ENCODE data around the gene TENM3.

The TENM3 gene

DNA sequence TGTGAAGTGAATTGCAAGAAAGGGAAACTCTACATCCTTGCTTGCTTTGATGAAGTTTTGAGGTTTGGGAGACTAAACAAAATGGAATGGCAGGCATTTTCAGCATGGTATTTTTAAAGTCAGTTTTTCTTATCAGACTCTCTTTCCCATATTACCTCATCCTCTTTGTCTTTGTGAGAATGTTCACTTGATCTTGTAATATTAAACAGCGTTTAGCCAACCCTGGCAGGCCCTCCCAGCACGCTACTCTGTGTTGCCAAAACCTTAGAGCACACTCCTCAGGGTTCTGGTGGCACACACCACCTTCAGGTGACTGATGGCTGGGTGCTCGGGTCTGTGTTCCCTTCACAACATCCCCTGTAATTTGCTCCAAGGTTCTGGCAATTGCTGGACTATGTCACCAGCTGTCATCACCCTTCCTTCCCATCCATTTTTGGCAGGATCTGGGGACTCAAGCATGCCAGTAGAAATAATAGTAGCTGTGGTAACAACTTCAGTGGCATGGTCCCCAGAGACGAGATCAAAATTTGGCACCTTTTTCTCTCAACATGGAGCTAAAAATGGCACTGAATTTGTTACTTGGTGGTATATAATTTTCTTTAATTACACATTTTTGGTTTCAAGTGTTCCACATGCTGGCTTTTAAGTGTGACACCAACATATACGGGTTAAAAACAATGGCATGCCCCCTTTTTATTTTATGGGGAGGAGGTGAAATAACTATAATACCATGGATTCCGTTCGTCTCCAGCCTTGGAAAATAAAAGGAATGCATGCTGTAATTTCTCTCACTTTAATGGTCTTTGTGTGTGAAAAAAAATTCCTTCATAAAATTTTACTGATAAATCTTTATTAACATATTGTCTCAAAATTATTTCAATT lies 400.8 kb downstream of the TENM3 start:
- Histone ChIP-seq H3K27me3 (ENCODE audit: control insufficient read depth in 1 of 2, insufficient read depth in 2 of 2, low read length in 2 of 2) (no peaks in the 10 kb centered on the region), H3K9me3 (ENCODE audit: low read length) (no peaks in the 10 kb centered on the region), H3K27ac (ENCODE audit: low read depth, low read length) (no peak overlapping the region), H3K4me1 (ENCODE audit: insufficient read depth, low read length) (peaks cover 17% of the 10 kb centered on the region), H3K36me3 (ENCODE audit: insufficient read depth, low read length) (no peaks in the 10 kb centered on the region), H3K4me3 (ENCODE audit: low read depth in 1 of 2, low read length in 2 of 2) (no peak overlapping the region), H3K9ac (ENCODE audit: low read length) (no peak overlapping the region)

- Histone ChIP-seq H3K4me1 (ENCODE audit: insufficient read depth, low read length) (peaks cover 17% of the 10 kb centered on the region), H3K36me3 (ENCODE audit: insufficient read depth, low read length) (no peaks in the 10 kb centered on the region), H3K27ac (ENCODE audit: low read depth, low read length) (no peak overlapping the region), H3K27me3 (ENCODE audit: control insufficient read depth in 1 of 2, insufficient read depth in 2 of 2, low read length in 2 of 2) (no peaks in the 10 kb centered on the region), H3K4me3 (ENCODE audit: low read depth in 1 of 2, low read length in 2 of 2) (no peak overlapping the region), H3K9me3 (ENCODE audit: low read length) (no peaks in the 10 kb centered on the region), H3K9ac (ENCODE audit: low read length) (no peak overlapping the region)
These were observed 401.5 kb downstream of the TENM3 start for GRCh38 chr4:182644683-182645050.

DNA sequence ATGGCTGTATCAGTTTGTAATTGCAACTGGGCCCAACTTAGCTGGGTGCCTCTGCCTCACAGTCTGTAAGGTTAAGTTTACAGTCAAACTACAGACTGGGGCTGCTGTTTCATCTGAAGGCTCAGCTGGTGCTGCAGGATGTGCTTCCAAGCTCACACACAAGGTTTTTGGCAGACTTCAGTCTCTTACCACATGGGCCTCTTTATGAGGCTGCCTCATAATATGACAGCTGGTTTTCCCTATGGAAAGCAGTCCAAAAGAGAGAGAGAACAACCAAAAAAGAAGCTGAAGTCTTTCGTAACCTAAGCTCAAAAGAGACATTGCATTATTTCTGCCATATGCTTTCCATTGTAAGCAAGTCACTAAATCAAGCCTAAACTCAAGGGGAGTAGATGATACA lies 402.3 kb downstream of the TENM3 start:
- Histone ChIP-seq H3K36me3 (ENCODE audit: insufficient read depth, low read length) (no peaks in the 10 kb centered on the region), H3K27me3 (ENCODE audit: control insufficient read depth in 1 of 2, insufficient read depth in 2 of 2, low read length in 2 of 2) (no peaks in the 10 kb centered on the region), H3K9ac (ENCODE audit: low read length) (no peak overlapping the region), H3K9me3 (ENCODE audit: low read length) (no peaks in the 10 kb centered on the region), H3K4me3 (ENCODE audit: low read depth in 1 of 2, low read length in 2 of 2) (no peak overlapping the region), H3K4me1 (ENCODE audit: insufficient read depth, low read length) (peaks cover 17% of the 10 kb centered on the region), H3K27ac (ENCODE audit: low read depth, low read length) (no peak overlapping the region)

- H3K9ac ChIP-seq (ENCODE audit: low read length), result no peak overlapping the region
- H3K9me3 ChIP-seq (ENCODE audit: low read length), result no peaks in the 10 kb centered on the region
- no peak overlapping the region for H3K4me3 ChIP-seq (ENCODE audit: low read depth in 1 of 2, low read length in 2 of 2)
- peaks cover 15% of the 10 kb centered on the region for H3K4me1 ChIP-seq (ENCODE audit: insufficient read depth, low read length)
- no peak overlapping the region for H3K27ac ChIP-seq (ENCODE audit: low read depth, low read length)
- no peaks in the 10 kb centered on the region for H3K27me3 ChIP-seq (ENCODE audit: control insufficient read depth in 1 of 2, insufficient read depth in 2 of 2, low read length in 2 of 2)
- H3K36me3 ChIP-seq (ENCODE audit: insufficient read depth, low read length), result no peaks in the 10 kb centered on the region
These were observed 404.6 kb downstream of the TENM3 start for GRCh38 chr4:182647646-182648300.

DNA sequence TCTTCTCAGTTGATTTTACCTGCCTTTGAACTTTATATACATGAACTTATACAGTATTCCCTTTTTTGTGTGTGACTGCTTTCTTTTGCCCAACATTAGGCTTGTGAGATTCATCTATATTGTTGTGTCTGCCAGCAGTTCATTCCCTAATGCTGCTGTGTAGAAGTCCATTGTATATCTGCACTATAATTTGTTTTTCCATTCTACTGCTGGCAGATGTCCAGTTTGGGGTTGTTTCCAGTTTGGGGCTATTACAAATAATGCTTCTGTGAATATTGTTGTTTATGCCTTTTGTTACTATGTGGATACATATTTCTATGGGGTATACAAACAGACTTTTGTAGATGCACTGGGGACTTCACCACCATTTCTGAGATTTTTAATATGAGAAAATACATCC lies 405.6 kb downstream of the TENM3 start:
- peaks cover 7% of the 10 kb centered on the region for H3K4me1 ChIP-seq (ENCODE audit: insufficient read depth, low read length)
- H3K4me3 ChIP-seq (ENCODE audit: low read depth in 1 of 2, low read length in 2 of 2), result no peak overlapping the region
- H3K27ac ChIP-seq (ENCODE audit: low read depth, low read length), result no peak overlapping the region
- no peaks in the 10 kb centered on the region for H3K27me3 ChIP-seq (ENCODE audit: control insufficient read depth in 1 of 2, insufficient read depth in 2 of 2, low read length in 2 of 2)
- H3K36me3 ChIP-seq (ENCODE audit: insufficient read depth, low read length), result no peaks in the 10 kb centered on the region
- H3K9me3 ChIP-seq (ENCODE audit: low read length), result no peaks in the 10 kb centered on the region
- no peak overlapping the region for H3K9ac ChIP-seq (ENCODE audit: low read length)

DNA sequence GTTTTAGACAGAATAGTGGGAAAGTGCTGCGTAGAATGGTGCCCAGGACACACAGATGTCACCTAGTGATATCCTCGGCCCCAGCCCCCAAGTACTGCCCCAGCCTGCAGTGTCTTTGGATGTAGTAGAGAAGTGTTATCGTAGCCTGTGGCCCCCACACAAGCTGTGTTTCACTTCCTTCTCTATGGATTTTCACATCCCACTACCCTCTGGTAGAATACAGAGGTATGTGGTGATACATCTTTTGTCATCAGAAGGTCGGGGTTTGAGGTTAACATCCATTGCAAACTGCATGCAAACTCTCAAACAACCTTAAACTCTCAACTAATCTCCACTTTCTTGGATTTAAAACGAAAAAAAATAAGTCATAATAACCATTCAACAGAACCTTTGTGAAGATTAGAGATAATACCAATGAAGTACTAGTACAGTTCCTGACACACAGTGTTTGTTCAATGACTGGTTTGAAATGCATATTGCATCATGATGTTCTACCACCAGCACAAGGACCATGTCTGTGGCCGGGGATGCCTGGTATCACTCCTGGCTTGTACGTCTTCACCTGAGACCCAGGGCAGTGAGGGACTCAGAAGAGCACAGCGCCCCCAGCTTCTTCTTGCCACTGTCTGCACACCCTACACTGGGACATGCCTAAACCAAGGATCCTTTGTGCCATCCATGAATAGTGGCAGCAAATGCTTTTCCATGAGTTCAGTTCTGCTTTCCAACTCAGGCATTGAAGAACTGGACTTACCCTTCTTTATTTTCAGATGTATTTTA lies 406.7 kb downstream of the TENM3 start:
- H3K27me3 ChIP-seq (ENCODE audit: control insufficient read depth in 1 of 2, insufficient read depth in 2 of 2, low read length in 2 of 2), result no peaks in the 10 kb centered on the region
- H3K9me3 ChIP-seq (ENCODE audit: low read length), result no peaks in the 10 kb centered on the region
- H3K9ac ChIP-seq (ENCODE audit: low read length), result no peak overlapping the region
- H3K4me1 ChIP-seq (ENCODE audit: insufficient read depth, low read length), result no peaks in the 10 kb centered on the region
- no peaks in the 10 kb centered on the region for H3K36me3 ChIP-seq (ENCODE audit: insufficient read depth, low read length)
- H3K4me3 ChIP-seq (ENCODE audit: low read depth in 1 of 2, low read length in 2 of 2), result no peak overlapping the region
- no peak overlapping the region for H3K27ac ChIP-seq (ENCODE audit: low read depth, low read length)

GRCh38 chr4:182653596-182653995 lies 410.4 kb downstream of the TENM3 start:
- Histone ChIP-seq H3K36me3 (ENCODE audit: insufficient read depth, low read length) (no peaks in the 10 kb centered on the region), H3K27ac (ENCODE audit: low read depth, low read length) (no peak overlapping the region), H3K9me3 (ENCODE audit: low read length) (no peaks in the 10 kb centered on the region), H3K4me1 (ENCODE audit: insufficient read depth, low read length) (no peaks in the 10 kb centered on the region), H3K27me3 (ENCODE audit: control insufficient read depth in 1 of 2, insufficient read depth in 2 of 2, low read length in 2 of 2) (no peaks in the 10 kb centered on the region), H3K4me3 (ENCODE audit: low read depth in 1 of 2, low read length in 2 of 2) (no peak overlapping the region), H3K9ac (ENCODE audit: low read length) (no peak overlapping the region)

DNA sequence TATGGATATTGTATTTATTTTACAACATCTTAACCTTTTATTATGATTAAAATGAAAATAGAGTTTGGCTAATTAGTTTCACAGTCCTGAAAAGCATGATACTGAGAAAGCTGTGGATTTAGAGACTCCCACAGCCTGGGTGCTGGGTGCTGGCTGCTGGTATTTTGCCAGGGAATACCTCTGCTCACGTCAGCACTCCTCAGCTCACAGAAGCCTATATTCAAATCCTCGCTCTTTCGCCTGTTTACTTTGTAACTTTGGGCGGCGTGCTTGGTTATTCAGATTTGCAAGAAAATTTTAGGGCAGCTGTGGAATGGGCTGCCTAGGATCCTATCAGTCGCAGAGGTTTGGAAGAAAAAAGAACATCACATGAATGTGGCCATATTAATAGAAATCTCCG lies 412.1 kb downstream of the TENM3 start:
- Histone ChIP-seq H3K27me3 (ENCODE audit: control insufficient read depth in 1 of 2, insufficient read depth in 2 of 2, low read length in 2 of 2) (no peaks in the 10 kb centered on the region), H3K9me3 (ENCODE audit: low read length) (no peaks in the 10 kb centered on the region), H3K27ac (ENCODE audit: low read depth, low read length) (no peak overlapping the region), H3K4me1 (ENCODE audit: insufficient read depth, low read length) (no peaks in the 10 kb centered on the region), H3K4me3 (ENCODE audit: low read depth in 1 of 2, low read length in 2 of 2) (no peak overlapping the region), H3K36me3 (ENCODE audit: insufficient read depth, low read length) (no peaks in the 10 kb centered on the region), H3K9ac (ENCODE audit: low read length) (no peak overlapping the region)

DNA sequence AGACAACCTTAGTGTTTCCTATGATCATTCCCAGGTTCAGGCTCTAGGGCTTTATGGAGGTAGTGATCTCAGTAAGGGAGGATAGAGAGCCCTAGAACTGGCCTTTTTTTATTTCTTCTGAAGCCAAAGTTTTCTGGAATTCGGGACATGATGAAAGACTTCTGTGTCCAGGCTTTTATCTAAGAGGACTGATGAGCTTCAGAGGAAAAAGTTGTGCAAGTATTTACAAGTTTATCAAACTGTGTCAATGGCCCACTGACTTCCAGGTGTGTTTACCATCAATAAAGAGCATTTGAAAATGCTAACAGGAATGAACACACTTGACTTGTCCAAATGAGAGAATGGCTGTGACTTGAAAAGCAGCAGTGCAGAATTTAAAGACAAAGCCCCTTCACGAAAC lies 419.3 kb downstream of the TENM3 start:
- no peak overlapping the region for H3K9ac ChIP-seq (ENCODE audit: low read length)
- H3K27ac ChIP-seq (ENCODE audit: low read depth, low read length), result no peak overlapping the region
- no peaks in the 10 kb centered on the region for H3K9me3 ChIP-seq (ENCODE audit: low read length)

GRCh38 chr4:182671231-182671630 lies 428.0 kb downstream of the TENM3 start:
- Histone ChIP-seq H3K27ac (ENCODE audit: low read depth, low read length) (no peak overlapping the region), H3K4me1 (ENCODE audit: insufficient read depth, low read length) (no peaks in the 10 kb centered on the region), H3K27me3 (ENCODE audit: control insufficient read depth in 1 of 2, insufficient read depth in 2 of 2, low read length in 2 of 2) (no peaks in the 10 kb centered on the region), H3K9ac (ENCODE audit: low read length) (no peak overlapping the region), H3K36me3 (ENCODE audit: insufficient read depth, low read length) (no peaks in the 10 kb centered on the region), H3K4me3 (ENCODE audit: low read depth in 1 of 2, low read length in 2 of 2) (no peak overlapping the region), H3K9me3 (ENCODE audit: low read length) (no peaks in the 10 kb centered on the region)

More for the DNA sequence above, 419.3 kb downstream of the TENM3 start:
- H3K4me3 ChIP-seq (ENCODE audit: low read depth in 1 of 2, low read length in 2 of 2), result no peak overlapping the region
- no peaks in the 10 kb centered on the region for H3K4me1 ChIP-seq (ENCODE audit: insufficient read depth, low read length)
- H3K36me3 ChIP-seq (ENCODE audit: insufficient read depth, low read length), result no peaks in the 10 kb centered on the region
- H3K27me3 ChIP-seq (ENCODE audit: control insufficient read depth in 1 of 2, insufficient read depth in 2 of 2, low read length in 2 of 2), result no peaks in the 10 kb centered on the region

DNA sequence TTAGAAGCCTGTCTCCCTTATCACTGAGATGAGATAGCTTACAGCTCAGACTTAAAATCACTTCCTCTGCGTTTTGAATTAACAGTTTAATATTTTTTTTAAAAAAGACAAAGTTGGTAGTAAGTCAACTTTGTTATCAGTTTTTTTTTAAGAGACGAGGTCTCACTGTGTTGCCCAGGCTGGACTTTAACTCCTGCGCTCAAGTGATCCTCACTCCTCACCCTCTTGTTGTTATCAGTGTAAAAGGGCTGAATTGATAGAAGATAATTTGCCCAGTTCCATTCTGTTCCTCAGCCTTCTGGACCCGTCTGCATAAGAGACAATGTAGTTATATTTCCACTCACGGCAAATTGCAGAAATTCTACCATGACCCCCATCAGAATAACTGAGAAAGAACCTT lies 428.5 kb downstream of the TENM3 start:
- no peaks in the 10 kb centered on the region for H3K9me3 ChIP-seq (ENCODE audit: low read length)
- no peak overlapping the region for H3K27ac ChIP-seq (ENCODE audit: low read depth, low read length)
- H3K4me3 ChIP-seq (ENCODE audit: low read depth in 1 of 2, low read length in 2 of 2), result no peak overlapping the region
- no peaks in the 10 kb centered on the region for H3K4me1 ChIP-seq (ENCODE audit: insufficient read depth, low read length)
- no peaks in the 10 kb centered on the region for H3K36me3 ChIP-seq (ENCODE audit: insufficient read depth, low read length)
- H3K27me3 ChIP-seq (ENCODE audit: control insufficient read depth in 1 of 2, insufficient read depth in 2 of 2, low read length in 2 of 2), result no peaks in the 10 kb centered on the region
- no peak overlapping the region for H3K9ac ChIP-seq (ENCODE audit: low read length)
